Spleen (tissue), 11 donors: Measurements from ENCODE around the gene HOXA5. TPM values are rescaled to one million over a fixed set of nuclear protein-coding genes. Genes with fewer than 3 reads are reported as not detected.

Source experiments
- DNase-seq: peaks from one replicate; pipeline ENCODE4 v3.0.0-alpha.2; 2020
- H3K27ac ChIP-seq, 8 donors: fragments of 200-600 bp; sonication (generic) in 7 of 8; 1 replicate in 4 of 8; 2 replicates in 4 of 8; pipeline versions ENCODE4 v1.5.0 to v1.8.0; 2016 to 2021; ENCODE audit warnings: inconsistent platforms in 4 of 8, mild to moderate bottlenecking in 4 of 8, moderate library complexity in 1 of 8
- H3K27me3 ChIP-seq, 7 donors: fragments of 200-600 bp; sonication (generic) in 6 of 7; replicated peaks in 1 of 7; 1 replicate in 4 of 7; 2 replicates in 3 of 7; pipeline versions ENCODE4 v1.5.0 to v1.8.0; 2016 to 2021; ENCODE audit warnings: inconsistent platforms in 3 of 7, mild to moderate bottlenecking in 1 of 7
- H3K36me3 ChIP-seq, 6 donors: fragments of 200-600 bp; sonication (generic) in 5 of 6; 1 replicate in 4 of 6; 2 replicates in 2 of 6; pipeline versions ENCODE4 v1.5.0 to v1.8.0; 2016 to 2021; ENCODE audit warnings: inconsistent platforms in 2 of 6
- H3K4me1 ChIP-seq, 6 donors: fragments of 200-600 bp; sonication (generic) in 5 of 6; 1 replicate in 3 of 6; 2 replicates in 3 of 6; pipeline versions ENCODE4 v1.5.0 to v1.8.0; 2016 to 2021; ENCODE audit warnings: inconsistent platforms in 3 of 6
- H3K4me3 ChIP-seq, 8 donors: fragments of 200-600 bp; sonication (generic) in 7 of 8; 1 replicate in 4 of 8; 2 replicates in 4 of 8; pipeline versions ENCODE4 v1.5.0 to v1.8.0; 2016 to 2021; ENCODE audit warnings: inconsistent platforms in 4 of 8, mild to moderate bottlenecking in 4 of 8, moderate library complexity in 2 of 8
- H3K9me3 ChIP-seq, 8 donors: fragments of 200-600 bp; sonication (generic) in 7 of 8; 1 replicate in 4 of 8; 2 replicates in 4 of 8; pipeline versions ENCODE4 v1.5.0 to v1.8.0; 2016 to 2021; ENCODE audit warnings: inconsistent platforms in 4 of 8
- CTCF ChIP-seq, 11 experiments: fragments of 200-600 bp in 7 of 11; fragments of 450-650 bp in 4 of 11; sonication (generic) in 4 of 11; IDR thresholded peaks in 8 of 11; conservative IDR thresholded peaks in 3 of 11; 1 replicate in 7 of 11; 2 replicates in 4 of 11; pipeline versions ENCODE4 v1.4.0 to v1.8.0; 2016 to 2021; ENCODE audit warnings: antibody characterized with exemption in 11 of 11, inconsistent platforms in 4 of 11, mild to moderate bottlenecking in 1 of 11
- POLR2A ChIP-seq, 3 donors: fragments of 450-650 bp; IDR thresholded peaks; one replicate each; pipeline ENCODE4 v1.5.1; 2017; ENCODE audit warnings: antibody characterized with exemption in 3 of 3, mild to moderate bottlenecking in 1 of 3
- POLR2AphosphoS5 ChIP-seq, 3 donors: sonication (generic); formaldehyde crosslinking; IDR thresholded peaks; one replicate each; pipeline ENCODE4 v1.5.1; 2017; ENCODE audit warnings: antibody characterized with exemption in 3 of 3
- WGBS, 5 donors: extraction: QIAGEN DNeasy Blood & Tissue Kit in 3 of 5; methylation state at CpG; one replicate each; pipeline versions ENCODE4 v1.1.5 to v1.1.7; 2013 to 2018; 5-methylcytosine and 5-hydroxymethylcytosine counted together
- intact Hi-C: fragments of 100-400 bp; cut with DNase I; formaldehyde crosslinking; loops from one replicate; pipeline ENCODE4 v1.15.0; 2023; ENCODE audit warnings: low total_unique reads
- polyA plus RNA-seq, 3 donors: library from polyadenylated mRNA; stranded (reverse); fragments of 200-250 nt; gene quantifications; one replicate each; pipeline ENCODE4 v1.2.1, GENCODE V29; 2013
- total RNA-seq, 7 donors: library from RNA; depleted of rRNA in 3 of 7; stranded (reverse); fragments of >200 nt in 3 of 7; fragmentation: NEBNext Ultra II Directional in 4 of 7; extraction: Animal tissue kit (Norgen Biotek cat#: 25700) in 4 of 7; gene quantifications; one replicate each; pipeline versions ENCODE4 v1.1.0 to v1.2.1, GENCODE V29; 2016 to 2021
- donor health status: healthy with polysubstance abuse.
- donor health status: DM: no; HTN: no; CAD: no; lungs with moderate emphysema.
- donor health status: DM: no; HTN: no; CAD: no.
- donor health status: Bipolar disorder and iron deficiency.
- donor health status: healthy.
- donor health status: DM: no; HTN: no; CAD: no.
- donor health status: DM: yes; HTN: yes; CAD: no.

Gene HOXA5
- total and polyA plus RNA-seq, 10 donors, result 1.6 to 9.3 (median 3.3) TPM

- intact Hi-C loops, result no loop called here
- H3K4me1 ChIP-seq, result peaks cover 21 to 90% (median 73%) of the 10 kb centered on the region in 6 donors
- H3K36me3 ChIP-seq, result no peaks in the 10 kb centered on the region
- peaks cover 26 to 100% (median 98%) of the 10 kb centered on the region in 7 donors for H3K27me3 ChIP-seq
- peak; percentile 59 for DNase-seq
- H3K4me3 ChIP-seq, result peak overlapping the region in 3 of 8 donors; percentile 8 to 68 (median 43)
- peaks cover 0 to 4% (median 0%) of the 10 kb centered on the region in 8 donors for H3K9me3 ChIP-seq
- 25 to 42% (median 32%) methylated on average over 11 to 22 of the region's 22 CpGs for WGBS, 5 donors
- TF ChIP-seq POLR2AphosphoS5 (IDR thresholded peaks at IDR 0.05), result no peak
- no peak for TF ChIP-seq CTCF (IDR thresholded peaks at IDR 0.05 in 8 of 11, conservative IDR thresholded peaks at IDR 0.05 in 3 of 11)
- no peak for TF ChIP-seq POLR2A (IDR thresholded peaks at IDR 0.05)
- H3K27ac ChIP-seq, result peak overlapping the region in 5 of 8 donors; percentile 30 to 69 (median 60)
Observed at GRCh38 chr7:27152816-27153442, 9.4 kb upstream of the HOXA5 start.

DNA sequence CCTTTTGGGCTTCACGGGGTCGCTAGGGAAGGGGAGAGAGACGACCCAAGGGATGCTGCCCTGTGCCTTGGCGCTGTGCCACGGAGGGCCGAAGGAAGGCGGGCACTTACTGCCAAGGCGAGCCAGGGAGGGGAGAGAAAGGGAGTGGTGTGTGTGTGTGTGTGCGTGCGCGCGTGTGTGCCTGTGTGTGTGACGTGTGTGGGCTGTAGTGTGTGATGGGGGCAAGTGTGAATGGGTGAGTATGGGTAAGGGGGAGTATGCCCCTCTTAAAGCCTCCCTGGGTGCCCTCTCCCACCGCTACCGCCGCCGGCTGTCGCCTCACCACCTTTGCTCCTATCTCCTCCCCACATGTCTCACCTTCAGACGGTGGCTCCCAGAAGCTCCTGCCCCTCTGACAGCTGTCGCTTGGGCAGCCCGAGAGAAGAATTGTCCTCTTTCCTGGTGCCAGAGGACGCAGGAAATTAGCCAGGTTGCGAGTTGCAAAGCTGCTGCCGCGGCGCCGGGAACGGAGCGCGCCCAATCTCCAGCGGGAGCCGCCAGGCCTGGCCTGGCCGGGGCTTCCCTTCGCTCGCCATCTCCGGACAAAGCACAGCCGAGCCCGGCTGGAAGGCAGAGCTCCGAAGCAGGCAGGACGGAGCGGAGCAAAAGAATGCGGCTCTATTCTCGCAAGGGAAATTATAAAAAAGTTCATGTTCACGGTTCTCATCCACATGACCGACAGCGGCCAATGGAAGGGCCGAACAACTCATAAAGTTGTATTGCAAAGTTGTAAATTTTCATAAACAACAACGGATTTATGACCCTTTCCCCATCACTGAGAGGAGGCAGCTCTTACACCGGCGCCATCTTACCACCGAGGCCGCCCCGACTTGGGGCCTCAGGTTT, 8.7 kb upstream of the HOXA5 start, which contains the start of gene HOXA3:
Gene HOXA3, minus strand, starts transcription at position 653 of the 885 bp plus-strand sequence. CDS start 41,943 bp downstream, outside the sequence.
- Histone ChIP-seq H3K27me3 (peaks cover 26 to 100% (median 98%) of the 10 kb centered on the region in 7 donors), H3K27ac (peak within 1 kb of the TSS in 7 of 8 donors; percentile 30 to 69 (median 60)), H3K9me3 (peaks cover 0 to 4% (median 0%) of the 10 kb centered on the region in 8 donors), H3K4me1 (peaks cover 27 to 90% (median 76%) of the 10 kb centered on the region in 6 donors), H3K4me3 (peak within 1 kb of the TSS in 7 of 8 donors; percentile 28 to 68 (median 43)), H3K36me3 (no peaks in the 10 kb centered on the region)
- DNase-seq, result peak; percentile 76
- intact Hi-C loops, result no loop called here
- TF ChIP-seq POLR2AphosphoS5 (IDR thresholded peaks at IDR 0.05) (peak; percentile 30 to 54 (median 42)), CTCF (IDR thresholded peaks at IDR 0.05 in 8 of 11, conservative IDR thresholded peaks at IDR 0.05 in 3 of 11) (no peak)
- WGBS, 5 donors, result 3 to 8% (median 6%) methylated on average over 48 to 53 of the region's 53 CpGs

- intact Hi-C loops, result no loop called here
- TF ChIP-seq POLR2A (IDR thresholded peaks at IDR 0.05) (no peak), CTCF (IDR thresholded peaks at IDR 0.05 in 8 of 11, conservative IDR thresholded peaks at IDR 0.05 in 3 of 11) (no peak), POLR2AphosphoS5 (IDR thresholded peaks at IDR 0.05) (no peak)
- WGBS, 5 donors, result 1 to 6% (median 3%) methylated on average over 27 of the region's 27 CpGs
- Histone ChIP-seq H3K4me1 (peaks cover 27 to 84% (median 72%) of the 10 kb centered on the region in 6 donors), H3K27ac (peak overlapping the region in 7 of 8 donors; percentile 30 to 69 (median 60)), H3K9me3 (peaks cover 0 to 4% (median 0%) of the 10 kb centered on the region in 8 donors), H3K4me3 (peak overlapping the region; percentile 0 to 68 (median 40)), H3K27me3 (peaks cover 26 to 100% (median 98%) of the 10 kb centered on the region in 7 donors), H3K36me3 (no peaks in the 10 kb centered on the region)
- peak; percentile 79 for DNase-seq
Observed at GRCh38 chr7:27151341-27151930, 8.0 kb upstream of the HOXA5 start.
